Panc1 (cell line): Measurements from ENCODE around the gene DNASE1. TPM values are rescaled to one million over a fixed set of nuclear protein-coding genes. Genes with fewer than 3 reads are reported as not detected.
"Not testable (repeated sequence)": the region's sequence is repeated elsewhere in the genome, so short reads cannot be mapped to it uniquely, and the experiment has no call there.

Experiments
- ATAC-seq: fragments of 200-7000 bp; cut with Tn5 transposase; 2 replicates; pipeline ENCODE4 v1.9.1; 2020; ENCODE audit warnings: mild to moderate bottlenecking, moderate library complexity
- BruUV-seq: library from RNA; stranded (reverse); fragments of 400-500 nt; replicated peaks from 2 replicates; lab custom pipeline; 2021; lab: Mats Ljungman, UMichigan
- CTCF ChIA-PET: fragments of 300-600 bp; sonication (Branson Sonifier 250); formaldehyde crosslinking; loops from one replicate; lab custom pipeline; 2022; ENCODE audit warnings: antibody characterized with exemption; lab: Charles Lee
- POLR2A ChIA-PET: fragments of 300-600 bp; sonication (Branson Sonifier 250); formaldehyde crosslinking; loops from one replicate; lab custom pipeline; 2022; ENCODE audit warnings: antibody characterized with exemption; lab: Charles Lee
- DNase-seq: peaks from one replicate; pipeline ENCODE4 v3.0.0-alpha.2; 2010; ENCODE audit warnings: low read depth, low spot score
- H3K27ac ChIP-seq: 2 replicates; pipeline ENCODE4 v1.5.1; 2011; ENCODE audit warnings: mild to moderate bottlenecking, low read length, inconsistent platforms
- H3K27me3 ChIP-seq: fragments of 200-500 bp; sonication (Bioruptor generic); 2 replicates; pipeline ENCODE4 v1.6.0; 2014; ENCODE audit warnings: low read length, inconsistent platforms; ENCODE audit not compliant: control insufficient read depth, insufficient read depth
- H3K36me3 ChIP-seq: fragments of 200-500 bp; sonication (Bioruptor generic); 2 replicates; pipeline ENCODE4 v1.5.1; 2014; ENCODE audit warnings: inconsistent platforms, mild to moderate bottlenecking, low read length, moderate library complexity; ENCODE audit not compliant: control insufficient read depth, insufficient read depth
- H3K4me1 ChIP-seq: 2 replicates; pipeline ENCODE4 v1.5.1; 2011; ENCODE audit warnings: inconsistent platforms, mild to moderate bottlenecking, low read length, moderate library complexity; ENCODE audit not compliant: control insufficient read depth, insufficient read depth
- H3K4me3 ChIP-seq, 2 experiments: 2 replicates each; pipeline ENCODE4 v1.5.1; 2011 to 2012; ENCODE audit warnings: low read depth in 2 of 2, low read length in 2 of 2, mild to moderate bottlenecking in 2 of 2, inconsistent platforms in 1 of 2, moderate library complexity in 1 of 2
- H3K9me3 ChIP-seq: fragments of 200-500 bp; sonication (Bioruptor generic); 2 replicates; pipeline ENCODE4 v1.5.1; 2014; ENCODE audit warnings: low read depth, mild to moderate bottlenecking, inconsistent platforms, low read length, moderate library complexity; ENCODE audit not compliant: control insufficient read depth, insufficient read depth
- POLR2AphosphoS5 ChIP-seq: IDR thresholded peaks from 2 replicates; pipeline ENCODE4 v1.6.1; 2012; ENCODE audit warnings: mild to moderate bottlenecking, low read depth, low read length, moderate library complexity
- SIN3A ChIP-seq: IDR thresholded peaks from 2 replicates; pipeline ENCODE4 v1.6.1; 2012; ENCODE audit warnings: low read depth, mild to moderate bottlenecking, low read length, moderate library complexity, borderline replicate concordance; ENCODE audit not compliant: insufficient read depth
- TCF7L2 ChIP-seq: IDR thresholded peaks from 2 replicates; pipeline ENCODE4 v1.6.1; 2011; ENCODE audit warnings: mild to moderate bottlenecking, low read depth, low read length, inconsistent platforms
- in situ Hi-C: cut with HindIII; loops from 2 replicates; pipeline ENCODE4 v1.10.0; 2016; ENCODE audit warnings: low sequenced_read_pairs, low pct_unique_long_range_greater_than_20kb
- intact Hi-C: fragments of 100-400 bp; cut with micrococcal nuclease; formaldehyde crosslinking; loops from one replicate; pipeline ENCODE4 v1.10.0; 2022; ENCODE audit not compliant: unreplicated experiment
- total RNA-seq: library from RNA; stranded (reverse); gene quantifications from one replicate; pipeline ENCODE4 v1.2.1, GENCODE V29; 2021; ENCODE audit not compliant: unreplicated experiment
- TF ChIP-seq, protein P1 (sequence below), 2 experiments: IDR thresholded peaks; 2 replicates each; pipeline ENCODE4 v1.6.1; 2011 to 2012; ENCODE audit warnings: low read depth in 2 of 2, control low read depth in 1 of 2, low read length in 1 of 2, mild to moderate bottlenecking in 1 of 2, moderate library complexity in 1 of 2; ENCODE audit not compliant: insufficient read depth in 1 of 2
- TF ChIP-seq, protein P2 (sequence below): fragments of 450-650 bp; IDR thresholded peaks from 2 replicates; pipeline ENCODE4 v1.5.1; 2017; ENCODE audit warnings: mild to moderate bottlenecking

DNASE1 gene
- total RNA-seq, 1 experiment from 2014 or later, result 21.1 TPM

DNA sequence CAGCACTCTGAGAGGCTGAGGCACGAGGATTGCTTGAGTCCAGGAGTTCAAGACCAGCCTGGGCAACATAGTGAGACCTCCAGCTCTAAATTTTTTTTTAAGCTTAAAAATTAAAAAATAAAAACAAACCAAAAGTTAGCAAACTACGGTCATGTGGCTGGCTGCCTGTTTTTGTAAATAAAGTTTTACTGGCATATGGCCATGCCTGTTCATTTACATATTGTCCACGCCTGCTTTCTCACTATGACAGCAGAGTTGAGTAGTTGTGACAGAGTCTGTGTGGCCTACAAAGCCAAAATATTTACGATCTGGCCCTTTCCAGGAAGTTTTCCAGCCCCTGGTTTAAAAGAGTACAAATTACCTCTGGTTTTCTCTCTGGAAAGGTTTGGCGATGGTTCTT, 46.4 kb upstream of the DNASE1 start:
- no peaks in the 10 kb centered on the region; the same call in 1 of the 2 replicates for H3K36me3 ChIP-seq
- BruUV-seq, result no TSS peak

GRCh38 chr16:3608976-3609375, 45.5 kb upstream of the DNASE1 start:
- H3K27me3 ChIP-seq, H3K4me3 ChIP-seq, BruUV-seq, H3K9me3 ChIP-seq, H3K27ac ChIP-seq, DNase-seq, intact Hi-C loops, POLR2A ChIA-PET, ATAC-seq, in situ Hi-C loops, CTCF ChIA-PET, H3K36me3 ChIP-seq: not testable (repeated sequence)
- peaks cover 14% of the 10 kb centered on the region for H3K4me1 ChIP-seq

More for the DNA sequence above, 46.4 kb upstream of the DNASE1 start:
- TF ChIP-seq SIN3A (no peak), TCF7L2 (no peak)
- TF ChIP-seq, protein P1, sequence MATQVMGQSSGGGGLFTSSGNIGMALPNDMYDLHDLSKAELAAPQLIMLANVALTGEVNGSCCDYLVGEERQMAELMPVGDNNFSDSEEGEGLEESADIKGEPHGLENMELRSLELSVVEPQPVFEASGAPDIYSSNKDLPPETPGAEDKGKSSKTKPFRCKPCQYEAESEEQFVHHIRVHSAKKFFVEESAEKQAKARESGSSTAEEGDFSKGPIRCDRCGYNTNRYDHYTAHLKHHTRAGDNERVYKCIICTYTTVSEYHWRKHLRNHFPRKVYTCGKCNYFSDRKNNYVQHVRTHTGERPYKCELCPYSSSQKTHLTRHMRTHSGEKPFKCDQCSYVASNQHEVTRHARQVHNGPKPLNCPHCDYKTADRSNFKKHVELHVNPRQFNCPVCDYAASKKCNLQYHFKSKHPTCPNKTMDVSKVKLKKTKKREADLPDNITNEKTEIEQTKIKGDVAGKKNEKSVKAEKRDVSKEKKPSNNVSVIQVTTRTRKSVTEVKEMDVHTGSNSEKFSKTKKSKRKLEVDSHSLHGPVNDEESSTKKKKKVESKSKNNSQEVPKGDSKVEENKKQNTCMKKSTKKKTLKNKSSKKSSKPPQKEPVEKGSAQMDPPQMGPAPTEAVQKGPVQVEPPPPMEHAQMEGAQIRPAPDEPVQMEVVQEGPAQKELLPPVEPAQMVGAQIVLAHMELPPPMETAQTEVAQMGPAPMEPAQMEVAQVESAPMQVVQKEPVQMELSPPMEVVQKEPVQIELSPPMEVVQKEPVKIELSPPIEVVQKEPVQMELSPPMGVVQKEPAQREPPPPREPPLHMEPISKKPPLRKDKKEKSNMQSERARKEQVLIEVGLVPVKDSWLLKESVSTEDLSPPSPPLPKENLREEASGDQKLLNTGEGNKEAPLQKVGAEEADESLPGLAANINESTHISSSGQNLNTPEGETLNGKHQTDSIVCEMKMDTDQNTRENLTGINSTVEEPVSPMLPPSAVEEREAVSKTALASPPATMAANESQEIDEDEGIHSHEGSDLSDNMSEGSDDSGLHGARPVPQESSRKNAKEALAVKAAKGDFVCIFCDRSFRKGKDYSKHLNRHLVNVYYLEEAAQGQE (IDR thresholded peaks at IDR 0.05; ENCODE audit: insufficient read depth in 1 of 2, low read depth in 2 of 2, low read length in 1 of 2), result no peak
- TF ChIP-seq, protein P2, sequence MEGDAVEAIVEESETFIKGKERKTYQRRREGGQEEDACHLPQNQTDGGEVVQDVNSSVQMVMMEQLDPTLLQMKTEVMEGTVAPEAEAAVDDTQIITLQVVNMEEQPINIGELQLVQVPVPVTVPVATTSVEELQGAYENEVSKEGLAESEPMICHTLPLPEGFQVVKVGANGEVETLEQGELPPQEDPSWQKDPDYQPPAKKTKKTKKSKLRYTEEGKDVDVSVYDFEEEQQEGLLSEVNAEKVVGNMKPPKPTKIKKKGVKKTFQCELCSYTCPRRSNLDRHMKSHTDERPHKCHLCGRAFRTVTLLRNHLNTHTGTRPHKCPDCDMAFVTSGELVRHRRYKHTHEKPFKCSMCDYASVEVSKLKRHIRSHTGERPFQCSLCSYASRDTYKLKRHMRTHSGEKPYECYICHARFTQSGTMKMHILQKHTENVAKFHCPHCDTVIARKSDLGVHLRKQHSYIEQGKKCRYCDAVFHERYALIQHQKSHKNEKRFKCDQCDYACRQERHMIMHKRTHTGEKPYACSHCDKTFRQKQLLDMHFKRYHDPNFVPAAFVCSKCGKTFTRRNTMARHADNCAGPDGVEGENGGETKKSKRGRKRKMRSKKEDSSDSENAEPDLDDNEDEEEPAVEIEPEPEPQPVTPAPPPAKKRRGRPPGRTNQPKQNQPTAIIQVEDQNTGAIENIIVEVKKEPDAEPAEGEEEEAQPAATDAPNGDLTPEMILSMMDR, result no peak
- ChIA-PET POLR2A (no interaction called here), CTCF (interaction anchor here (0.6 kb wide), 1 partner anchor 473 kb away, joined by 3 read pairs; the partner anchor contains the start of gene ZNF213)
- no peak overlapping the region for H3K27ac ChIP-seq
- intact Hi-C loops (no loop called here), in situ Hi-C loops (no loop called here)
- no peak overlapping the region for H3K4me3 ChIP-seq
- DNase-seq (no peak), ATAC-seq (no peak)
- no peaks in the 10 kb centered on the region for H3K27me3 ChIP-seq
- no peaks in the 10 kb centered on the region for H3K9me3 ChIP-seq
- peaks cover 12% of the 10 kb centered on the region for H3K4me1 ChIP-seq

GRCh38 chr16:3609895-3610697, 44.4 kb upstream of the DNASE1 start:
- ATAC-seq (no peak), DNase-seq (no peak)
- H3K4me1 ChIP-seq, result peaks cover 14% of the 10 kb centered on the region
- POLR2A ChIA-PET, result no interaction called here
- peak overlapping the region; percentile 57 to 90 for H3K4me3 ChIP-seq
- no peaks in the 10 kb centered on the region for H3K27me3 ChIP-seq
- peaks cover 3% of the 10 kb centered on the region; the same call in 1 of the 2 replicates for H3K36me3 ChIP-seq
- BruUV-seq, result TSS peak; percentile 67
- no peaks in the 10 kb centered on the region for H3K9me3 ChIP-seq
- peak overlapping the region; percentile 82 for H3K27ac ChIP-seq
- CTCF ChIA-PET, result no interaction called here
- TF ChIP-seq POLR2AphosphoS5, result no peak
- TF ChIP-seq SIN3A, result no peak
- TF ChIP-seq, protein P2, result no peak
- TF ChIP-seq, protein P1 (IDR thresholded peaks at IDR 0.05; ENCODE audit: insufficient read depth in 1 of 2, low read depth in 2 of 2, low read length in 1 of 2), result no peak
- no peak for TF ChIP-seq TCF7L2
- in situ Hi-C loops, result no loop called here
- intact Hi-C loops, result no loop called here
